Mesodermal cell (in vitro differentiated cells): ENCODE data around the gene ZSWIM6.

ENCODE experiments used
- H3K27ac ChIP-seq: 2 replicates; pipeline ENCODE4 v1.7.0; 2013; ENCODE audit warnings: mild to moderate bottlenecking, low read depth, low read length, moderate library complexity; ENCODE audit not compliant: severe bottlenecking
- H3K36me3 ChIP-seq: 2 replicates; pipeline ENCODE4 v1.7.1; 2013; ENCODE audit warnings: mild to moderate bottlenecking, low read length, moderate library complexity; ENCODE audit not compliant: control insufficient read depth, insufficient read depth
- H3K4me1 ChIP-seq: one replicate; pipeline ENCODE4 v1.7.1; 2013; ENCODE audit warnings: mild to moderate bottlenecking, low read length; ENCODE audit not compliant: insufficient read depth, control insufficient read depth, poor library complexity, severe bottlenecking
- H3K4me3 ChIP-seq: 2 replicates; pipeline ENCODE4 v1.7.0; 2013; ENCODE audit warnings: low read length, control low read depth, mild to moderate bottlenecking; ENCODE audit not compliant: insufficient read depth, poor library complexity, severe bottlenecking; ENCODE audit errors: extremely low read depth
- H3K9me3 ChIP-seq: 2 replicates; pipeline ENCODE4 v1.7.1; 2013; ENCODE audit warnings: mild to moderate bottlenecking, low read length, moderate library complexity; ENCODE audit not compliant: control insufficient read depth
- WGBS, 2 experiments: methylation state at CpG; one replicate each; pipeline ENCODE4 v1.1.5; 2013; ENCODE audit warnings: missing lambda C conversion rate in 2 of 2; ENCODE audit not compliant: insufficient coverage in 2 of 2; 5-methylcytosine and 5-hydroxymethylcytosine counted together

Gene ZSWIM6

GRCh38 chr5:61293873-61294272 lies 38.2 kb upstream of the ZSWIM6 start:
- Histone ChIP-seq H3K4me3 (no peak overlapping the region), H3K4me1 (peaks cover 7% of the 10 kb centered on the region), H3K27ac (no peak overlapping the region), H3K9me3 (no peaks in the 10 kb centered on the region), H3K36me3 (no peaks in the 10 kb centered on the region)
- 93 to 100% methylated on average over 1 to 4 of the region's 5 CpGs for WGBS, 2 experiments

GRCh38 chr5:61295365-61295764 lies 36.7 kb upstream of the ZSWIM6 start:
- 75 to 94% methylated on average over 2 of the region's 2 CpGs for WGBS, 2 experiments
- Histone ChIP-seq H3K4me1 (peaks cover 10% of the 10 kb centered on the region), H3K36me3 (no peaks in the 10 kb centered on the region), H3K9me3 (no peaks in the 10 kb centered on the region), H3K27ac (no peak overlapping the region), H3K4me3 (no peak overlapping the region)

DNA sequence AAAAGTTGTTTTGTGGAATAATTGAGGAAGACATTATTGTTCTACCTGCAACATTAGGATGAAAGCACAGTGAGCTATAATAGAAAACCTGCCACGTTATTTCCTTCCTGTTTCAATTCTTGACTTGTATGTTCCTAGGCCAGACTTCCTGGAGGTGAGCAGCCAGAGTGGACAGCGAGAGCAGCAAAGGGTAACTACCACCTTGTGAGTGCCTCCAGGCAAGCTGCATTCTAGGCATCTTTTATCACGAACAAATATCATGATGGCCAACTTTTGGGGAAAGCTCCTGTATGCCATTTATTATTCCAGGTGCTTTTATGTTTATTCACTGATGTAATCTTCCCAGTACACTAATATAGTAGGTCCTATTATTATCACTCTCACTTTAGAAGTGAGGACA lies 34.0 kb upstream of the ZSWIM6 start:
- no peak overlapping the region for H3K27ac ChIP-seq
- no peaks in the 10 kb centered on the region for H3K9me3 ChIP-seq
- H3K4me3 ChIP-seq, result no peak overlapping the region
- WGBS, 2 experiments, result 87 to 92% methylated on average over 3 of the region's 3 CpGs
- peaks cover 29% of the 10 kb centered on the region for H3K4me1 ChIP-seq
- no peaks in the 10 kb centered on the region for H3K36me3 ChIP-seq

DNA sequence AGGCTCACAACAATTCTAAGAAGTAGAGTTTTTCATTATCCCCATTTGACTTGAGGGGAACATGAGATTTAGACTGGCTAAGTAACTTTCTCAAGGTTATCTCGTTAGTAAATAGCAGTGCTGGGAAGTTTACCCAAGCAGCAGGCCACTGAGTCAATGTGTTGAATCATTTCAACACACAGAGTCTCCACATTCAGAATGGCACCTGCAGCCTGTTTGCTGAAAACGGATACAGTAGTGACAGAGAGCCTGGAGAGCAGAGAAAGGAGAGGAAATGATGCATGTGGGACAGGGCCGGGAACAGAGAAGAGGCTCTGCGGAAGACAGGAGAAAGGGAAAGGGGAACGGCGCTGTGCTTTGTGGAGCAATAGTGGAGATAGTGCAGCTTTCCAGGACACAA lies 33.5 kb upstream of the ZSWIM6 start:
- Histone ChIP-seq H3K27ac (no peak overlapping the region), H3K36me3 (no peaks in the 10 kb centered on the region), H3K9me3 (no peaks in the 10 kb centered on the region), H3K4me3 (no peak overlapping the region), H3K4me1 (peaks cover 33% of the 10 kb centered on the region)
- WGBS, 2 experiments, result 87 to 95% methylated on average over 5 to 6 of the region's 6 CpGs

DNA sequence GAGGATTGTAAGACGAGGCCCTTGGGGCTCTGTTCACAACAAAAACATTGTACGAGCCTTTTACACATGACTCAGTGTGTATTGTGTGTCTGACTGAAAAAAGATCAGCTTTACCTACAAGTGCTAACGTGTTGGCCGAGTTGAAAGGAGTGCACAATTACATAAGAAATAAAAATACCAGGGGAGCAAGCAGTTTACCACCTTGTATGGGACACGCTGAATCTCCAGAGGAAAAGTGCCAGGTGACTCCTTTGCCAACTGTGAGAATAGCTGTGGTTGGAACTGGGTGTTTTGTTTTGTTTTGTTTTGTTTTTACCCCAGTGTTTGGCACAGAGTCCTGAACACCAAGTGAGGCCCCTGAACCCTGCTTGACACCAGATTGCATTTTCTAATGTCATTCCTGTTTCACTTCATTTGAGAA lies 32.8 kb upstream of the ZSWIM6 start:
- Histone ChIP-seq H3K27ac (no peak overlapping the region), H3K9me3 (no peaks in the 10 kb centered on the region), H3K4me3 (no peak overlapping the region), H3K4me1 (peaks cover 39% of the 10 kb centered on the region), H3K36me3 (no peaks in the 10 kb centered on the region)
- 98 to 100% methylated on average over 1 to 5 of the region's 5 CpGs for WGBS, 2 experiments

GRCh38 chr5:61301341-61302199 lies 30.5 kb upstream of the ZSWIM6 start:
- 79 to 80% methylated on average over 8 to 9 of the region's 9 CpGs for WGBS, 2 experiments
- Histone ChIP-seq H3K36me3 (no peaks in the 10 kb centered on the region), H3K4me3 (no peak overlapping the region), H3K4me1 (peaks cover 50% of the 10 kb centered on the region), H3K9me3 (no peaks in the 10 kb centered on the region), H3K27ac (peak overlapping the region; percentile 91)

GRCh38 chr5:61302200-61302563 lies 29.9 kb upstream of the ZSWIM6 start:
- H3K9me3 ChIP-seq, result no peaks in the 10 kb centered on the region
- peak overlapping the region; percentile 91 for H3K27ac ChIP-seq
- no peak overlapping the region for H3K4me3 ChIP-seq
- WGBS, 2 experiments, result 94 to 100% methylated on average over 2 to 4 of the region's 4 CpGs
- no peaks in the 10 kb centered on the region for H3K36me3 ChIP-seq
- H3K4me1 ChIP-seq, result peaks cover 56% of the 10 kb centered on the region

DNA sequence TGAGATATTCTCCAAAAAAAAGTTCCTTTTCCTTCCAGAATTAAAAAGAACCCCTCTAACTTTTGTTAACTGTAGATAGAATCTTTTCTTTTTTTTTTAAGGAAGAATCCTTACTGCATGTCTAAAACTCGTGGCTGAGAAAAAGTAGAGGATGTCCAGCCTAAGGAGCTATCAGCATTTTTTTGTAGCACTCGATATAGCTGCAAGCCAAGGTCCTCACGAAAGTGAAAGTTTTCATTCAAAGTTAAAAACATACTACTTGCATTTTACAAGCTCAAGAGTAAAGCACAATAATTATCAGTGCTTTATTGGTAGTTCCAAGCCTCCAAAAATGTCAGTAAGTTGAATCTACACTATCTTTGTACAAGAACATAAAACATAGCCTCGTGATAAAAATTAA lies 28.7 kb upstream of the ZSWIM6 start:
- Histone ChIP-seq H3K9me3 (no peaks in the 10 kb centered on the region), H3K4me3 (no peak overlapping the region), H3K36me3 (no peaks in the 10 kb centered on the region), H3K4me1 (peaks cover 68% of the 10 kb centered on the region), H3K27ac (no peak overlapping the region)
- 80 to 90% methylated on average over 2 of the region's 4 CpGs for WGBS, 2 experiments

DNA sequence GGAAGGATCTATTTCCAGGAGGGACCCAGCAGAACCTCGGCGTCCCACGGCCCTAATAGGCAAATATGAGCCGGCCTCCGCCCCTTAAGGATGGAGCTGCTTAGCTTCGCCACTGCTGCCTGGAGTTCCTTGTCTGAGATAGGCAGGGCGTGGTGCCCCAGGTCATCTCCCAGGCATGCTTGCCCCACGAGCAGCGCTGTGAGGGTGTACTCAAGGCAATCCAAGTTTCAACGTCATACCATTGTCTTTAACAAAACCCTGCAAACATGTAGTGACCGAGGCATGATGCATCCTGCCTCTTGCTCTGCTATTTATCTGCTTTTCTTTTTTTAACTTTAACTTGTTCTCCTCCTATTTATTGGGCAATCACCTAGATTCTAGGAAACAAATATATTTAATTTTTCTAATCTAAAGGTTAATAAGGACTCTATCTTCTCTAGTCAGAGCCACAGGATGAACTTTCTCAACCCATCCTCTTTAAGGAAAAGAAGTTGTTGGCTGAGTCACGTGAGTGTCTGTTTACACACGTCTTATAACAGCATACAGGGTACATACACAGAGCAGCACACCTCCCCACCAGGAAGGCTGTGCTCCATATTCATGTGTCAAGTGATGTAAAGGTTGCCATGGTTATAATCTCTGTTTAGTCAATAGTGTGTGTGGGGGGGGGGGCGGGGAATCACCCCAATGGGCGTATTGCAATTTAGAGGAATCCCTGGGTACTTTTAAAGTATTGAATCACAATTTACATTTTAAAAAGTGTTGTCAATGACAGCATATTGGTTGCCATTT lies 27.3 kb upstream of the ZSWIM6 start:
- no peak overlapping the region for H3K27ac ChIP-seq
- no peaks in the 10 kb centered on the region for H3K36me3 ChIP-seq
- no peak overlapping the region for H3K4me3 ChIP-seq
- no peaks in the 10 kb centered on the region for H3K9me3 ChIP-seq
- WGBS, 2 experiments, result 82 to 84% methylated on average over 11 of the region's 15 CpGs
- H3K4me1 ChIP-seq, result peaks cover 68% of the 10 kb centered on the region

GRCh38 chr5:61306531-61307131 lies 25.4 kb upstream of the ZSWIM6 start:
- no peak overlapping the region for H3K4me3 ChIP-seq
- WGBS, 2 experiments, result 85 to 94% methylated on average over 2 of the region's 5 CpGs
- H3K4me1 ChIP-seq, result peaks cover 61% of the 10 kb centered on the region
- H3K27ac ChIP-seq, result peak overlapping the region; percentile 69
- no peaks in the 10 kb centered on the region for H3K9me3 ChIP-seq
- no peaks in the 10 kb centered on the region for H3K36me3 ChIP-seq
